ENCODE measurements around the gene PDPK1.
"Not testable (repeated sequence)": the region's sequence is repeated elsewhere in the genome, so short reads cannot be mapped to it uniquely, and the experiment has no call there.

- TF ChIP-seq CTCF, EZH2, EZH2phosphoT487 (IDR thresholded peaks at IDR 0.05): not testable (repeated sequence)
Observed at GRCh38 chr16:2533142-2533755, 4.6 kb upstream of the PDPK1 start.
